SK-N-SH (cell line): ENCODE results near the gene SH3RF1. TPM values are rescaled to one million over a fixed set of nuclear protein-coding genes. Genes with fewer than 3 reads are reported as not detected.

Source experiments
- CTCF ChIA-PET: fragments of 300-600, 350-600 bp; formaldehyde crosslinking; extraction: SDS; loops from one replicate; lab custom pipeline; 2021; lab: Yijun Ruan, JAX
- POLR2A ChIA-PET: fragments of 350-600 bp; sonication (Branson Sonifier 250); formaldehyde crosslinking; extraction: SDS; loops from one replicate; lab custom pipeline; 2020; ENCODE audit warnings: antibody characterized with exemption, inconsistent platforms; lab: Yijun Ruan, JAX
- DNase-seq: peaks from one replicate; pipeline ENCODE4 v3.0.0; 2012
- H2AFZ ChIP-seq: fragments of 200-600 bp; sonication (generic); 2 replicates; pipeline ENCODE4 v1.8.1; 2016; ENCODE audit warnings: antibody characterized with exemption, mild to moderate bottlenecking, low read depth
- H3F3A ChIP-seq: fragments of 200-600 bp; sonication (generic); replicated peaks from 2 replicates; pipeline ENCODE3; 2016; ENCODE audit warnings: antibody characterized with exemption, mild to moderate bottlenecking; ENCODE audit not compliant: insufficient read depth
- H3K27ac ChIP-seq, 2 experiments: fragments of 200-500 bp in 1 of 2; fragments of 200-600 bp in 1 of 2; sonication (Bioruptor generic) in 1 of 2; sonication (generic), shearing (Covaris generic) in 1 of 2; 2 replicates each; pipeline versions ENCODE4 v1.5.1 to v1.6.1; 2014 to 2016; ENCODE audit warnings: low read depth in 2 of 2, inconsistent platforms in 1 of 2, low read length in 1 of 2, mild to moderate bottlenecking in 1 of 2, mixed read lengths in 1 of 2
- H3K27me3 ChIP-seq: fragments of 200-600 bp; sonication (generic), shearing (Covaris generic); 2 replicates; pipeline ENCODE4 v1.6.1; 2016; ENCODE audit warnings: mixed run types; ENCODE audit not compliant: insufficient read depth
- H3K36me3 ChIP-seq, 2 experiments: fragments of 200-500 bp in 1 of 2; fragments of 200-600 bp in 1 of 2; sonication (Bioruptor generic) in 1 of 2; sonication (generic) in 1 of 2; replicated peaks in 1 of 2; 2 replicates each; pipeline versions ENCODE3 to v1.5.1; 2014 to 2016; ENCODE audit warnings: low read length in 1 of 2, mild to moderate bottlenecking in 1 of 2; ENCODE audit not compliant: insufficient read depth in 2 of 2, control insufficient read depth in 1 of 2
- H3K4me1 ChIP-seq, 2 experiments: fragments of 200-500 bp in 1 of 2; fragments of 200-600 bp in 1 of 2; sonication (Bioruptor generic) in 1 of 2; sonication (generic), shearing (Covaris generic) in 1 of 2; 2 replicates each; pipeline versions ENCODE4 v1.5.1 to v1.6.1; 2014 to 2016; ENCODE audit warnings: low read depth in 1 of 2, low read length in 1 of 2, mixed run types in 1 of 2; ENCODE audit not compliant: insufficient read depth in 2 of 2, control insufficient read depth in 1 of 2
- H3K4me2 ChIP-seq: fragments of 200-600 bp; sonication (generic), shearing (Covaris generic); 2 replicates; pipeline ENCODE4 v1.6.1; 2017; ENCODE audit warnings: mixed run types
- H3K4me3 ChIP-seq, 2 experiments: fragments of 200-500 bp in 1 of 2; fragments of 200-600 bp in 1 of 2; sonication (Bioruptor generic) in 1 of 2; sonication (generic), shearing (Covaris generic) in 1 of 2; 2 replicates each; pipeline versions ENCODE4 v1.5.1 to v1.8.1; 2014 to 2016; ENCODE audit warnings: low read depth in 2 of 2, inconsistent platforms in 1 of 2, low read length in 1 of 2, mild to moderate bottlenecking in 1 of 2, mixed read lengths in 1 of 2, moderate library complexity in 1 of 2
- H3K79me2 ChIP-seq: fragments of 200-600 bp; sonication (generic); 2 replicates; pipeline ENCODE4 v1.8.1; 2017; ENCODE audit warnings: mild to moderate bottlenecking; ENCODE audit not compliant: insufficient read depth
- H3K9ac ChIP-seq: fragments of 200-600 bp; sonication (generic); 2 replicates; pipeline ENCODE4 v1.6.1; 2017; ENCODE audit warnings: mixed run types
- H3K9me2 ChIP-seq: fragments of 200-600 bp; sonication (generic); 2 replicates; pipeline ENCODE4 v1.6.1; 2017; ENCODE audit warnings: mixed run types
- H3K9me3 ChIP-seq: fragments of 200-600 bp; sonication (generic); 2 replicates; pipeline ENCODE4 v1.6.1; 2017; ENCODE audit warnings: mixed run types, mild to moderate bottlenecking, moderate library complexity
- H4K20me1 ChIP-seq: fragments of 200-600 bp; sonication (generic); 2 replicates; pipeline ENCODE4 v1.6.1; 2017; ENCODE audit warnings: mild to moderate bottlenecking, mixed run types; ENCODE audit not compliant: insufficient read depth
- CTCF ChIP-seq: fragments of 200-600 bp; sonication (generic); IDR thresholded peaks from 2 replicates; pipeline ENCODE4 v1.6.1; 2017; ENCODE audit warnings: antibody characterized with exemption, mild to moderate bottlenecking, moderate library complexity
- FOSL2 ChIP-seq: IDR thresholded peaks from 2 replicates; pipeline ENCODE4 v1.4.0; 2012; ENCODE audit warnings: low read depth, mild to moderate bottlenecking, moderate library complexity, borderline replicate concordance
- JUND ChIP-seq: IDR thresholded peaks from 2 replicates; pipeline ENCODE4 v1.4.0; 2012
- MEF2A ChIP-seq: IDR thresholded peaks from 2 replicates; pipeline ENCODE4 v1.4.0; 2012; ENCODE audit warnings: low read depth, borderline replicate concordance
- NFIC ChIP-seq: IDR thresholded peaks from 2 replicates; pipeline ENCODE4 v1.4.0; 2012; ENCODE audit warnings: borderline replicate concordance
- POLR2AphosphoS5 ChIP-seq: IDR thresholded peaks from 2 replicates; pipeline ENCODE4 v1.6.1; 2012; ENCODE audit warnings: low read depth, low read length
- RCOR1 ChIP-seq: fragments of 150-350 bp; IDR thresholded peaks from 2 replicates; pipeline ENCODE4 v1.6.1; 2017; ENCODE audit warnings: antibody characterized with exemption, low read length
- RXRA ChIP-seq: IDR thresholded peaks from 2 replicates; pipeline ENCODE4 v1.4.0; 2012; ENCODE audit warnings: low read depth, mild to moderate bottlenecking, borderline replicate concordance
- TEAD4 ChIP-seq: IDR thresholded peaks from 2 replicates; pipeline ENCODE4 v1.4.0; 2012; ENCODE audit warnings: mild to moderate bottlenecking, borderline replicate concordance; ENCODE audit not compliant: insufficient read depth
- USF1 ChIP-seq: IDR thresholded peaks from 2 replicates; pipeline ENCODE4 v1.4.0; 2012; ENCODE audit warnings: low read depth, borderline replicate concordance
- WGBS: methylation state at CpG from one replicate; pipeline ENCODE4 v1.1.6; 2017; ENCODE audit warnings: low lambda C conversion rate; 5-methylcytosine and 5-hydroxymethylcytosine counted together
- polyA plus RNA-seq, 3 experiments: library from polyadenylated mRNA; depleted of rRNA; stranded (reverse); fragments of >200 nt; gene quantifications; 2 replicates each; pipeline ENCODE4 v1.2.3, GENCODE V29; 2012
- TF ChIP-seq, protein P1 (sequence below): fragments of 150-350 bp; IDR thresholded peaks from 2 replicates; pipeline ENCODE4 v1.6.1; 2017; ENCODE audit warnings: antibody characterized with exemption, low read length, low read depth, borderline replicate concordance

SH3RF1 gene
- polyA plus RNA-seq, 1 of the 3 experiments (the other 2 are of a cell fraction) = 22.0 TPM

- no peaks in the 10 kb centered on the region for H3K27me3 ChIP-seq
- ChIA-PET POLR2A (interaction anchor here (0.6 kb wide), 1 partner anchor 58 kb away, joined by 3 read pairs; no protein-coding TSS in a partner anchor), CTCF (no interaction called here)
- 82% methylated on average over 22 of the region's 22 CpGs for WGBS
- no peaks in the 10 kb centered on the region for H3K36me3 ChIP-seq
- no peak overlapping the region for H3K27ac ChIP-seq
- H3K4me2 ChIP-seq = no peak overlapping the region
- H4K20me1 ChIP-seq = no peaks in the 10 kb centered on the region
- H3K4me1 ChIP-seq = peaks cover 0 to 14% of the 10 kb centered on the region in 2 experiments; a peak in 1 of 4 replicates
- DNase-seq = no peak
- no peak overlapping the region for H2AFZ ChIP-seq
- no peaks in the 10 kb centered on the region for H3K9me3 ChIP-seq
- TF ChIP-seq NFIC = no peak
- no peak for TF ChIP-seq POLR2AphosphoS5
- TF ChIP-seq RXRA = no peak
- H3K79me2 ChIP-seq = no peaks in the 10 kb centered on the region
- H3K9ac ChIP-seq = no peak overlapping the region
- H3K9me2 ChIP-seq = no peaks in the 10 kb centered on the region
- no peaks in the 10 kb centered on the region for H3F3A ChIP-seq
- H3K4me3 ChIP-seq = no peak overlapping the region
Observed at GRCh38 chr4:169059306-169060211, 211.2 kb downstream of the SH3RF1 start.

GRCh38 chr4:169058312-169058711 is 212.4 kb downstream of the SH3RF1 start:
- Histone ChIP-seq H3K36me3 (no peaks in the 10 kb centered on the region), H3K9me3 (no peaks in the 10 kb centered on the region), H3K4me2 (no peak overlapping the region), H3K4me3 (no peak overlapping the region), H3K27ac (no peak overlapping the region), H3K9ac (no peak overlapping the region), H3F3A (no peaks in the 10 kb centered on the region), H4K20me1 (no peaks in the 10 kb centered on the region), H3K79me2 (no peaks in the 10 kb centered on the region), H2AFZ (no peak overlapping the region), H3K27me3 (no peaks in the 10 kb centered on the region), H3K9me2 (no peaks in the 10 kb centered on the region), H3K4me1 (peaks cover 0 to 14% of the 10 kb centered on the region in 2 experiments; a peak in 1 of 4 replicates)
- 90% methylated on average over 6 of the region's 7 CpGs for WGBS
- ChIA-PET POLR2A (no interaction called here), CTCF (no interaction called here)
- TF ChIP-seq JUND = no peak
- TF ChIP-seq RXRA = no peak
- TF ChIP-seq FOSL2 = no peak
- TF ChIP-seq, protein P1, sequence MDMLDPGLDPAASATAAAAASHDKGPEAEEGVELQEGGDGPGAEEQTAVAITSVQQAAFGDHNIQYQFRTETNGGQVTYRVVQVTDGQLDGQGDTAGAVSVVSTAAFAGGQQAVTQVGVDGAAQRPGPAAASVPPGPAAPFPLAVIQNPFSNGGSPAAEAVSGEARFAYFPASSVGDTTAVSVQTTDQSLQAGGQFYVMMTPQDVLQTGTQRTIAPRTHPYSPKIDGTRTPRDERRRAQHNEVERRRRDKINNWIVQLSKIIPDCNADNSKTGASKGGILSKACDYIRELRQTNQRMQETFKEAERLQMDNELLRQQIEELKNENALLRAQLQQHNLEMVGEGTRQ = no peak
- no peak for TF ChIP-seq POLR2AphosphoS5
- TF ChIP-seq, all 33 proteins: peak for 0
- DNase-seq = no peak

GRCh38 chr4:169054879-169055278 is 215.9 kb downstream of the SH3RF1 start:
- no peak overlapping the region for H2AFZ ChIP-seq
- H3K79me2 ChIP-seq = no peaks in the 10 kb centered on the region
- no peaks in the 10 kb centered on the region for H4K20me1 ChIP-seq
- no peak overlapping the region for H3K4me2 ChIP-seq
- no peaks in the 10 kb centered on the region for H3K9me3 ChIP-seq
- no peak overlapping the region for H3K9ac ChIP-seq
- peaks cover 0 to 4% of the 10 kb centered on the region in 2 experiments; a peak in 1 of 4 replicates for H3K4me1 ChIP-seq
- WGBS = 91% methylated on average over 6 of the region's 6 CpGs
- CTCF ChIA-PET = no interaction called here
- no peaks in the 10 kb centered on the region for H3K36me3 ChIP-seq
- TF ChIP-seq RCOR1 = no peak
- no peak for TF ChIP-seq NFIC
- TF ChIP-seq RXRA = no peak
- no peak for TF ChIP-seq CTCF
- TF ChIP-seq TEAD4 = no peak
- TF ChIP-seq USF1 = no peak
- TF ChIP-seq MEF2A = no peak
- no peak for DNase-seq
- H3K9me2 ChIP-seq = no peaks in the 10 kb centered on the region
- no peak overlapping the region for H3K27ac ChIP-seq
- POLR2A ChIA-PET = no interaction called here
- no peaks in the 10 kb centered on the region for H3K27me3 ChIP-seq
- no peaks in the 10 kb centered on the region for H3F3A ChIP-seq
- H3K4me3 ChIP-seq = no peak overlapping the region
